Ovary (tissue), 3 donors: Measurements from ENCODE around the gene ISG15.

Source experiments
- EP300 ChIP-seq: sonication (generic); formaldehyde crosslinking; IDR thresholded peaks from one replicate; pipeline ENCODE4 v1.6.1; 2017; ENCODE audit warnings: antibody characterized with exemption
- POLR2A ChIP-seq: fragments of 450-650 bp; IDR thresholded peaks from one replicate; pipeline ENCODE4 v1.6.1; 2017; ENCODE audit warnings: antibody characterized with exemption, mild to moderate bottlenecking, moderate library complexity
- TF ChIP-seq, protein P1 (sequence below), 3 donors: fragments of 450-650 bp in 2 of 3; fragments of 200-600 bp in 1 of 3; IDR thresholded peaks; one replicate each; pipeline versions ENCODE4 v1.5.1 to v1.8.0; 2016 to 2022; ENCODE audit warnings: antibody characterized with exemption in 3 of 3, mild to moderate bottlenecking in 1 of 3
- donor health status: DM: no; HTN: no; CAD: no.

DNA sequence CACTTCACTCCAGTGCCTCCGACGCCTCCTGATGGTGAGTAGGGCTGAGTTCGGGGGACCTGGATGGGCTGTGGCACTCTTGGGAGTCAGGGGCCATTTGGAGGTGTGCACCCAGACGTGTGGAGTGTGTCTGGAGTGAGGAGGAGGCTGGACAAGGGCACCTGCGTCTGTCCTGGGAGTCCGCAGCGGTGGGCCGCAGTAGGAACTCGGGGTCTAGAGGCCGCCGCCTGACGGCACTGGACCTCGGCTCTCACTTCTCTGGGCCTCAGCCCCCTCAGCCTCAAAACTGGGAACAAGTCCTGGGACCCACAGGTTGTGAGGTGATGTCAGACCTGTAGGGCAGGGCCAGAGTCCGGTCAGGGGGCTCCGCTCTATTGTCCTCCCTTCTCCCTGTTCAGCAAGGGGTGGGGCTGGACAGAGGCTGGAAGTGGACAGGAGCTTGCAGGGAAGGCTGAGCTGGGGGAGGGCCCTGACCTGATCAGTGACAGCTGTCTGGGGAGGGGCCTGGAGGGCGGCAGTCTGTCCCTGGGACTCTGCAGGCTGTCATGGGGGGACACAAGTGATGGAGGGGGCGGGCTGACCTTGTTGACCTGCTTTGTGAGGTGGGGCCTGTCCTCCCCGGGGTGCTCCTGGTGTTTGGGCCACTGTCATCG lies 22.1 kb downstream of the ISG15 start:
- TF ChIP-seq, protein P1, sequence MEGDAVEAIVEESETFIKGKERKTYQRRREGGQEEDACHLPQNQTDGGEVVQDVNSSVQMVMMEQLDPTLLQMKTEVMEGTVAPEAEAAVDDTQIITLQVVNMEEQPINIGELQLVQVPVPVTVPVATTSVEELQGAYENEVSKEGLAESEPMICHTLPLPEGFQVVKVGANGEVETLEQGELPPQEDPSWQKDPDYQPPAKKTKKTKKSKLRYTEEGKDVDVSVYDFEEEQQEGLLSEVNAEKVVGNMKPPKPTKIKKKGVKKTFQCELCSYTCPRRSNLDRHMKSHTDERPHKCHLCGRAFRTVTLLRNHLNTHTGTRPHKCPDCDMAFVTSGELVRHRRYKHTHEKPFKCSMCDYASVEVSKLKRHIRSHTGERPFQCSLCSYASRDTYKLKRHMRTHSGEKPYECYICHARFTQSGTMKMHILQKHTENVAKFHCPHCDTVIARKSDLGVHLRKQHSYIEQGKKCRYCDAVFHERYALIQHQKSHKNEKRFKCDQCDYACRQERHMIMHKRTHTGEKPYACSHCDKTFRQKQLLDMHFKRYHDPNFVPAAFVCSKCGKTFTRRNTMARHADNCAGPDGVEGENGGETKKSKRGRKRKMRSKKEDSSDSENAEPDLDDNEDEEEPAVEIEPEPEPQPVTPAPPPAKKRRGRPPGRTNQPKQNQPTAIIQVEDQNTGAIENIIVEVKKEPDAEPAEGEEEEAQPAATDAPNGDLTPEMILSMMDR (IDR thresholded peaks at IDR 0.05), result no peak
- no peak for TF ChIP-seq EP300
- no peak for TF ChIP-seq POLR2A
